PC-3 (cell line): Measurements from ENCODE around the gene ZC2HC1B.

Source experiments
- CTCF ChIP-seq: fragments of 300-600 bp; sonication (generic); conservative IDR thresholded peaks from 2 replicates; pipeline ENCODE4 v1.5.1; 2017; ENCODE audit warnings: antibody characterized with exemption, low read depth, mild to moderate bottlenecking, low read length
- EZH2 ChIP-seq: fragments of 300-600 bp; sonication (generic); IDR thresholded peaks from one replicate; pipeline ENCODE4 v1.6.1; 2017; ENCODE audit warnings: antibody characterized with exemption, mild to moderate bottlenecking, low read length; ENCODE audit not compliant: unreplicated experiment

- TF ChIP-seq CTCF, result no peak
- no peak for TF ChIP-seq EZH2
Observed at GRCh38 chr6:143877584-143878271, 13.5 kb downstream of the ZC2HC1B start.
